ENCODE data around the gene MTA2.

Gene MTA2

DNA sequence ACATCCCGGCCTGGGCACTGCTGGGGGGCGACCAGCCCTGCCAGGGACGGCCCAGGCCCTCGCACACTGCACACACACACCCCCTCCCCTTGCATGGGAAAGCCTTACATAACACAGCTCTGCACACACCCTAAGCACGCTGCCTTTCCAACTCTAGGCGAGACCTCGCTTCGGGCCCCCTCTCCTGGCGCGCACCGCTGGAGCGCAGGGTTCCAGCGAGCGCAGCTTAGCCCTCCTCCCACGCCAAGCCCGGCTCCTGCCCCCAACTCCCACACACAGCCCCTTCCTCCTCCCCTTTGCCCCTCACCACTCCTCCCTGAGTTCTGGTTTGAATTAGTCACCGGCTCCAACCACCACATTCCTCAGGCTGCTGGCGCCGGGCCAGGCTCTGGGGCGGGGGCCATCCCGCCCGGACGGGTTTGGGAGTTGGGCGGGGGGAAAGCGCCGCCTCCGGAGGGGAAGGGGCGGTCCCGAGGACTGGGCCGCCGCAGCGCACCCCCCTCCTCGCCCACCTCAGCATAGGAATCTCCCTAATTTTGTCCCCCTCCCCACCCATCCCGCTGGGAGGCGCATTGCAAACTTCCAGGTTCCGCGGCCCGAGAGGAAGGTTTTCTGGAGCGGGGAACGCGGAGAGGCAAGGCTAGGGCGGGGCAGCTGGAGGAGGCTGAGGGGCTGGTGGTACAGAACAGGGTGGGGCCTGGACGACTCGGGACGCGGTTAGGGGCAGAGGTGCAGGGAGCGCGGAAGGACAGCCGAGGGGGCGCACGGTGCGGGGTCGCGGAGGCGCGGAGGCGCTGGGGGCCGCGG, 56.0 kb downstream of the MTA2 start:
- DNase-seq, result no peak

DNA sequence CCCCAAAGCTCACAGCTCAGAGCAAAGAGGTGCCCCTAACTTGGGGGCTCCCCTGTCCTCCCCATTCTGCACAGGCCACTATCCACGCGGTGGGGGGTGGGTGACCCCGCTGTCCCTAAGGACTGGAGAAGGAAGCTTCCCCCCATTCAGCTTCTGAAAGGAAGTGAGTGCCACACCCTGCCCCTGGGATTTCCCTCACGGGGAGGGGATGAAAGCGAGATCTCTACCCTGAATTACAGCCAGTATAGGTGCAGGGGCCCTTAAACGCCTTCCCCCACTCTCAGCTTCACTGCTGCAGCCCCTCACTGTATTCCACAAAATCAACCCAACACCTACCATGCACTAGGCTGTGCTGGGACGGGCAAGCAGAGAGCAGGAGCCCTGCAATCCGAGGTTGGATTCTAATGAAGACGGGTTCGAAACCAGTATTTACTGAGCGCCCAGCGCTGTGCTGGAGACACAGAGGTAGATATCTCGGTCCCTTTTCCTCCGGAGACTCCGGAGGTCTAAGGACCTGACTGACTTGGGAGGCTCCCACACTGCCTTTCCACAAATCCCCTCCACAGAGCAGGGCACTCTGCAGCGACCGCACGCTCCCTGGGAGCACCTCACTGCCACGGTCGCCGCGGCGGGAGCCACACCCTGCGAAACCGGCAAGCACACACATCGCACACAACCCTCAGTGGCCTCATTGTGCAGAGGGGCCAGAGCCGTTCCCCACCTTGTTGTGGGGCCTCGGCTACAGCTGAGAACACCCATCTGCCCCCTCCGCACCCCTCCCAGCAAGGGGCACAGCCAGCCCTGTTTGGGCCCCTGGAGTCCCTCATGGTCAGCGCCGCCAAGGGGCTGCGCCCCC, 56.9 kb downstream of the MTA2 start:
- no peak for DNase-seq

DNA sequence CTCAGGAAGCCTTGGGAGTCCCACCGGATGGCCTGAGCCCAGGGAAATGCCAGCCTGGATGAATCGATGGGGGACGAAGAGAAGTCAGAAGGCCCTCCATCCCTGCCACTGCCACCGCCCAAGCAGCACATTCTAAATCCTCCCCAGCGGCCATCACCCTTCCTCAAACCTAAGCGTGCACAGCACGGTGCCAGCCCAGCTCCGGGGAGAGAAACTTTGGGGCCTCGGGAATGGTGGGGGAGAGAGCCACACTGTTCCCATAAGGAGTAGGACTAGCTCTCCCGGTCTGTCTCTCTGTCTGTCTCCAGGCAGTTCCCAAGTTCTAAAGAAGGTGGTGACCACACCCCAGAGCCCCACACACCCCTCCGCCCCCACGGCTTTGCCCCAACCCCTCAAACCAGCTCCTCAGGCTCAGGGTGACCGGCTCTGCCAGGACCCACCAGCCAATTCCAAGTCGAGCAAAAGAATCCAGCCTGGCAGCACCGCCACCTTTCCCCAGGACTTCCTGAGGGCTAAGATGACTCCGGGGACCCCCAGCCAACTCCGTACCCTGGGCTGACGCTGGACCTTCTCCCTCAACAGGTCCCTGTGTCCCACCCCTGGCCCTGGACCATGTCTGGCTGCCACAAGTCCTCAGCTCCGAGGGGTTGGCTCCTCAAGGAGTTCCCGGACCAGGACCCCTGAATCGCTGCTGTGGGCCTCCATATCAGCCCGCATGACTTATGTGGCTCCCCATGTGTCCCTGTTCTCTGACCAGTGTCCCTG, 57.8 kb downstream of the MTA2 start:
- no peak for DNase-seq

All from NCI-H748 treated with DMSO at 0.1 percent for 48 hours (cell line).